ENCODE results near the gene UBQLN1.

DNA sequence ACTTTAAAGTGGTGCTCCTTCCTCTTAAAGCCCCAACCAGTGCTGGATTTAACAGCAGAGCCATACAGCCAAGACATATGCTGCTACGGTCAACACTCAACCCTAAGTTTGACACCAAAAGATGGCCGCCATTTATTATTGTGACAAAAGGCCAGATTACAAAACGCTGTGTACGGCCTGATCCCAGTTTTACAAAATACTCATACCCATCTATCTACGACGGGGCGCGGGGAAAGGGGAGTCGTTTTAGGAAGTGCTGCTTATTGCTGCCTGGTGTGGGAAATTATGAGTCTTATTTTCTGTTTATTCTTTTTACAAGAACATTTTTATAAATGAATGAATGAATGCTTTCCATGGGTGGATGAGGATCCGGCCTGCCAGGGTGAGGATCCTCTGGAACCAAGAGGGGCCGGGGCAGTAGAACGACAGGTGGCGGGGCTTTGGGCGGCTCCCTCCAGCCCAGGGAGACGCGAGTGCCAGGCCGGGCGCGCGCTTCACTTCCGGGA is 85.3 kb downstream of the UBQLN1 start:
- TF ChIP-seq, protein P1, sequence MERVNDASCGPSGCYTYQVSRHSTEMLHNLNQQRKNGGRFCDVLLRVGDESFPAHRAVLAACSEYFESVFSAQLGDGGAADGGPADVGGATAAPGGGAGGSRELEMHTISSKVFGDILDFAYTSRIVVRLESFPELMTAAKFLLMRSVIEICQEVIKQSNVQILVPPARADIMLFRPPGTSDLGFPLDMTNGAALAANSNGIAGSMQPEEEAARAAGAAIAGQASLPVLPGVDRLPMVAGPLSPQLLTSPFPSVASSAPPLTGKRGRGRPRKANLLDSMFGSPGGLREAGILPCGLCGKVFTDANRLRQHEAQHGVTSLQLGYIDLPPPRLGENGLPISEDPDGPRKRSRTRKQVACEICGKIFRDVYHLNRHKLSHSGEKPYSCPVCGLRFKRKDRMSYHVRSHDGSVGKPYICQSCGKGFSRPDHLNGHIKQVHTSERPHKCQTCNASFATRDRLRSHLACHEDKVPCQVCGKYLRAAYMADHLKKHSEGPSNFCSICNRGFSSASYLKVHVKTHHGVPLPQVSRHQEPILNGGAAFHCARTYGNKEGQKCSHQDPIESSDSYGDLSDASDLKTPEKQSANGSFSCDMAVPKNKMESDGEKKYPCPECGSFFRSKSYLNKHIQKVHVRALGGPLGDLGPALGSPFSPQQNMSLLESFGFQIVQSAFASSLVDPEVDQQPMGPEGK (CRISPR knock-in tag; IDR thresholded peaks at IDR 0.05; ENCODE audit: borderline replicate concordance) = no peak
- TF ChIP-seq TOX (CRISPR knock-in tag; IDR thresholded peaks at IDR 0.05; ENCODE audit: borderline replicate concordance) (no peak), TCF4 (CRISPR knock-in tag; IDR thresholded peaks at IDR 0.05; ENCODE audit: borderline replicate concordance) (no peak), PPARA (CRISPR knock-in tag; IDR thresholded peaks at IDR 0.05; ENCODE audit: borderline replicate concordance) (no peak), ARNTL (CRISPR knock-in tag; IDR thresholded peaks at IDR 0.05; ENCODE audit: borderline replicate concordance, low read depth) (no peak), OSR1 (CRISPR knock-in tag; IDR thresholded peaks at IDR 0.05) (no peak), ESRRG (CRISPR knock-in tag; IDR thresholded peaks at IDR 0.05) (no peak), ZFP3 (CRISPR knock-in tag; IDR thresholded peaks at IDR 0.05) (no peak), ZNF8 (CRISPR knock-in tag; IDR thresholded peaks at IDR 0.05) (no peak), ZC3H10 (CRISPR knock-in tag; IDR thresholded peaks at IDR 0.05) (no peak)
- TF ChIP-seq, protein P2, sequence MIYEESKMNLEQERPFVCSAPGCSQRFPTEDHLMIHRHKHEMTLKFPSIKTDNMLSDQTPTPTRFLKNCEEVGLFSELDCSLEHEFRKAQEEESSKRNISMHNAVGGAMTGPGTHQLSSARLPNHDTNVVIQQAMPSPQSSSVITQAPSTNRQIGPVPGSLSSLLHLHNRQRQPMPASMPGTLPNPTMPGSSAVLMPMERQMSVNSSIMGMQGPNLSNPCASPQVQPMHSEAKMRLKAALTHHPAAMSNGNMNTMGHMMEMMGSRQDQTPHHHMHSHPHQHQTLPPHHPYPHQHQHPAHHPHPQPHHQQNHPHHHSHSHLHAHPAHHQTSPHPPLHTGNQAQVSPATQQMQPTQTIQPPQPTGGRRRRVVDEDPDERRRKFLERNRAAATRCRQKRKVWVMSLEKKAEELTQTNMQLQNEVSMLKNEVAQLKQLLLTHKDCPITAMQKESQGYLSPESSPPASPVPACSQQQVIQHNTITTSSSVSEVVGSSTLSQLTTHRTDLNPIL (CRISPR knock-in tag; IDR thresholded peaks at IDR 0.05; ENCODE audit: low read depth) = no peak
- TF ChIP-seq, protein P3, sequence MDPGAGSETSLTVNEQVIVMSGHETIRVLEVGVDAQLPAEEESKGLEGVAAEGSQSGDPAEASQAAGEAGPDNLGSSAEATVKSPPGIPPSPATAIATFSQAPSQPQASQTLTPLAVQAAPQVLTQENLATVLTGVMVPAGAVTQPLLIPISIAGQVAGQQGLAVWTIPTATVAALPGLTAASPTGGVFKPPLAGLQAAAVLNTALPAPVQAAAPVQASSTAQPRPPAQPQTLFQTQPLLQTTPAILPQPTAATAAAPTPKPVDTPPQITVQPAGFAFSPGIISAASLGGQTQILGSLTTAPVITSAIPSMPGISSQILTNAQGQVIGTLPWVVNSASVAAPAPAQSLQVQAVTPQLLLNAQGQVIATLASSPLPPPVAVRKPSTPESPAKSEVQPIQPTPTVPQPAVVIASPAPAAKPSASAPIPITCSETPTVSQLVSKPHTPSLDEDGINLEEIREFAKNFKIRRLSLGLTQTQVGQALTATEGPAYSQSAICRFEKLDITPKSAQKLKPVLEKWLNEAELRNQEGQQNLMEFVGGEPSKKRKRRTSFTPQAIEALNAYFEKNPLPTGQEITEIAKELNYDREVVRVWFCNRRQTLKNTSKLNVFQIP (CRISPR knock-in tag; IDR thresholded peaks at IDR 0.05; ENCODE audit: borderline replicate concordance, low read depth) = no peak
